ENCODE data around the gene MADCAM1.
"Not testable (repeated sequence)": the region's sequence is repeated elsewhere in the genome, so short reads cannot be mapped to it uniquely, and the experiment has no call there.

Gene MADCAM1

GRCh38 chr19:496112-496665, at the start of gene MADCAM1:
TSS of gene MADCAM1 (plus strand) at chr19:496486. CDS start at chr19:496500, 14 bp downstream.
- DNase-seq (ENCODE audit: low spot score) (no peak), ATAC-seq (ENCODE audit: low read depth) (no peak)
- Histone ChIP-seq H3K4me1 (ENCODE audit: insufficient read depth, poor library complexity, severe bottlenecking) (no peaks in the 10 kb centered on the region), H3K4me3 (ENCODE audit: severe bottlenecking) (no peak within 1 kb of the TSS), H3K27ac (ENCODE audit: poor library complexity, severe bottlenecking) (no peak within 1 kb of the TSS), H3K9me3 (ENCODE audit: severe bottlenecking) (no peaks in the 10 kb centered on the region), H3K27me3 (ENCODE audit: insufficient read depth, poor library complexity, severe bottlenecking) (peaks cover 15% of the 10 kb centered on the region), H3K36me3 (ENCODE audit: low read depth) (no peaks in the 10 kb centered on the region)
- TF ChIP-seq CTCF (IDR thresholded peaks at IDR 0.05; ENCODE audit: poor library complexity, severe bottlenecking) = no peak

- no peak for TF ChIP-seq CTCF (IDR thresholded peaks at IDR 0.05; ENCODE audit: poor library complexity, severe bottlenecking)
- no peaks in the 10 kb centered on the region for H3K27me3 ChIP-seq (ENCODE audit: insufficient read depth, poor library complexity, severe bottlenecking)
- no peak for ATAC-seq (ENCODE audit: low read depth)
- peaks cover 2% of the 10 kb centered on the region for H3K9me3 ChIP-seq (ENCODE audit: severe bottlenecking)
- no peaks in the 10 kb centered on the region for H3K4me1 ChIP-seq (ENCODE audit: insufficient read depth, poor library complexity, severe bottlenecking)
- DNase-seq (ENCODE audit: low spot score) = no peak
- H3K4me3 ChIP-seq (ENCODE audit: severe bottlenecking) = no peak overlapping the region
- no peak overlapping the region for H3K27ac ChIP-seq (ENCODE audit: poor library complexity, severe bottlenecking)
- H3K36me3 ChIP-seq (ENCODE audit: low read depth) = no peaks in the 10 kb centered on the region
These were observed 49.2 kb upstream of the MADCAM1 start for GRCh38 chr19:447064-447426.

DNA sequence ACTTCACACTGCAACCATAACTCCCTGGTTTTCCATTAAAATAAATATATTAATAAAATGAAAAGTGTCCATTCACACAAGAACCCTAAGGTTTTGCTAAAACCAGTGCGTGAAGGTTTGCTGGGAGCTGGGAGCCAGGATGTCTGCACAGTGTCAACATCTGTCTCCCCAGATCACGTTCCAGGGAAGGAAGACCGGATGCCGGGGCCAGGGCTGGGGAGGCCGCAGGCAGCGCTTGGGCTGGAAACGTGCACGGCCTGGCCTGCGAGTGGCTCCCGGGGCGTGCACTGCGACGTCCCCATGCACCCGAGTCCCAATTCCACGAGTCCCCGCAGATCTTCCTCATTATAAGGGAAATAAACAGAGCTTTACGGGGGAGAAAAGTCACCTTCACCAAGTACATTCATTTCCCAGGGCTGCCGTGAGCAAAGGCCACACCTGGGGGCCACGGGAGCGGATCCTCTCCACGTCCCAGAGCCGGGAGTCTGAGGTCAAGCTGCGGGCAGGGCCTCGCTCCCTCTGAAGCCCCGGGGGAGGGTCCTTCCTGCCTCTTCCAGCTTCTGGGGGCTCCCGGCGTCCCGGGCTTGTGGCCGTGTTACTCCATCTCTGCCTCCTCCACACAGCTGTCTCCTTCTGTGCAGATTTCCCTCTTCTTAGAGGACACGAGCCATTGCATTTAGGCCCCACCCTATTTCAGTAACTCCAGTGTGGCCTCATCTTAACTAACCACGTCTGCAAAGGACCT, 48.3 kb upstream of the MADCAM1 start:
- Histone ChIP-seq H3K27ac (ENCODE audit: poor library complexity, severe bottlenecking) (no peak overlapping the region), H3K4me3 (ENCODE audit: severe bottlenecking) (no peak overlapping the region), H3K36me3 (ENCODE audit: low read depth) (no peaks in the 10 kb centered on the region), H3K9me3 (ENCODE audit: severe bottlenecking) (peaks cover 2% of the 10 kb centered on the region), H3K27me3 (ENCODE audit: insufficient read depth, poor library complexity, severe bottlenecking) (no peaks in the 10 kb centered on the region), H3K4me1 (ENCODE audit: insufficient read depth, poor library complexity, severe bottlenecking) (no peaks in the 10 kb centered on the region)
- no peak for DNase-seq (ENCODE audit: low spot score)
- no peak for ATAC-seq (ENCODE audit: low read depth)
- TF ChIP-seq CTCF (IDR thresholded peaks at IDR 0.05; ENCODE audit: poor library complexity, severe bottlenecking) = no peak

GRCh38 chr19:449916-450315, 46.4 kb upstream of the MADCAM1 start:
- no peak overlapping the region for H3K4me3 ChIP-seq (ENCODE audit: severe bottlenecking)
- H3K4me1 ChIP-seq (ENCODE audit: insufficient read depth, poor library complexity, severe bottlenecking) = no peaks in the 10 kb centered on the region
- TF ChIP-seq CTCF (IDR thresholded peaks at IDR 0.05; ENCODE audit: poor library complexity, severe bottlenecking) = no peak
- peaks cover 2% of the 10 kb centered on the region for H3K9me3 ChIP-seq (ENCODE audit: severe bottlenecking)
- no peak overlapping the region for H3K27ac ChIP-seq (ENCODE audit: poor library complexity, severe bottlenecking)
- ATAC-seq (ENCODE audit: low read depth) = no peak
- DNase-seq (ENCODE audit: low spot score) = no peak
- no peaks in the 10 kb centered on the region for H3K36me3 ChIP-seq (ENCODE audit: low read depth)
- no peaks in the 10 kb centered on the region for H3K27me3 ChIP-seq (ENCODE audit: insufficient read depth, poor library complexity, severe bottlenecking)

- H3K4me3 ChIP-seq (ENCODE audit: severe bottlenecking) = not testable (repeated sequence)
These were observed 45.3 kb upstream of the MADCAM1 start for GRCh38 chr19:450912-451481.

More at GRCh38 chr19:450912-451481, 45.3 kb upstream of the MADCAM1 start:
- not testable (repeated sequence) for H3K9me3 ChIP-seq (ENCODE audit: severe bottlenecking); H3K27ac ChIP-seq (ENCODE audit: poor library complexity, severe bottlenecking); H3K36me3 ChIP-seq (ENCODE audit: low read depth); H3K4me1 ChIP-seq (ENCODE audit: insufficient read depth, poor library complexity, severe bottlenecking); ATAC-seq (ENCODE audit: low read depth); H3K27me3 ChIP-seq (ENCODE audit: insufficient read depth, poor library complexity, severe bottlenecking); DNase-seq (ENCODE audit: low spot score)

Measured in RWPE2 (cell line).